NCI-H1436 treated with DMSO at 0.1 percent for 48 hours (cell line): Measurements from ENCODE around the gene REPS2.

Source experiments
- DNase-seq: peaks from one replicate; lab custom pipeline; 2025; lab: John Stamatoyannopoulos, UW

REPS2 gene

GRCh38 chrX:17000751-17001150 is 54.3 kb downstream of the REPS2 start:
- no peak for DNase-seq

GRCh38 chrX:17005712-17006368 is 59.4 kb downstream of the REPS2 start:
- no peak for DNase-seq

GRCh38 chrX:17007134-17007768 is 60.8 kb downstream of the REPS2 start:
- DNase-seq = no peak

GRCh38 chrX:17009856-17010625 is 63.6 kb downstream of the REPS2 start:
- no peak for DNase-seq

- no peak for DNase-seq
Measured at GRCh38 chrX:17012465-17012864, 66.0 kb downstream of the REPS2 start.

- no peak for DNase-seq
Measured at GRCh38 chrX:17014216-17014615, 67.8 kb downstream of the REPS2 start.

- no peak for DNase-seq
Measured at GRCh38 chrX:17017134-17017533, 70.7 kb downstream of the REPS2 start.

GRCh38 chrX:17020356-17020755 is 73.9 kb downstream of the REPS2 start:
- no peak for DNase-seq

GRCh38 chrX:17020851-17021821 is 74.7 kb downstream of the REPS2 start:
- no peak for DNase-seq

- no peak for DNase-seq
Measured at GRCh38 chrX:17021851-17022604, 75.6 kb downstream of the REPS2 start.

GRCh38 chrX:17023661-17024060 is 77.2 kb downstream of the REPS2 start:
- DNase-seq = no peak

- DNase-seq = no peak
Measured at GRCh38 chrX:17024886-17025285, 78.4 kb downstream of the REPS2 start.

- DNase-seq = no peak
Measured at GRCh38 chrX:17025621-17026302, 79.3 kb downstream of the REPS2 start.

- no peak for DNase-seq
Measured at GRCh38 chrX:17027931-17028330, 81.5 kb downstream of the REPS2 start.

- DNase-seq = no peak
Measured at GRCh38 chrX:17028356-17028755, 81.9 kb downstream of the REPS2 start.

GRCh38 chrX:17030092-17030491 is 83.6 kb downstream of the REPS2 start:
- DNase-seq = no peak

GRCh38 chrX:17030580-17031270 is 84.3 kb downstream of the REPS2 start:
- no peak for DNase-seq

GRCh38 chrX:17031827-17032226 is 85.4 kb downstream of the REPS2 start:
- no peak for DNase-seq

- no peak for DNase-seq
Measured at GRCh38 chrX:17032351-17032750, 85.9 kb downstream of the REPS2 start.

GRCh38 chrX:17033225-17033624 is 86.8 kb downstream of the REPS2 start:
- no peak for DNase-seq
